ENCODE results near the gene HHIPL1. TPM values are rescaled to one million over a fixed set of nuclear protein-coding genes. Genes with fewer than 3 reads are reported as not detected.

Gene HHIPL1
- total RNA-seq, 4 donors from 2014 or later, result 2.2 to 4.7 (median 3.6) TPM

- no peak for TF ChIP-seq CTCF (IDR thresholded peaks at IDR 0.05)
- ATAC-seq (ENCODE audit: low FRiP score) (no peak), DNase-seq (ENCODE audit: low spot score) (no peak)
Observed at GRCh38 chr14:99671235-99672224, 26.6 kb downstream of the HHIPL1 start.

- no peak for TF ChIP-seq CTCF (IDR thresholded peaks at IDR 0.05)
- DNase-seq (ENCODE audit: low spot score) (no peak), ATAC-seq (ENCODE audit: low FRiP score) (no peak)
Observed at GRCh38 chr14:99672506-99673304, 27.8 kb downstream of the HHIPL1 start.

- ATAC-seq (ENCODE audit: low FRiP score) (no peak), DNase-seq (ENCODE audit: low spot score) (no peak)
- no peak for TF ChIP-seq CTCF (IDR thresholded peaks at IDR 0.05)
Observed at GRCh38 chr14:99673305-99674063, 28.6 kb downstream of the HHIPL1 start.

- no peak for ATAC-seq (ENCODE audit: low FRiP score)
- no peak for TF ChIP-seq CTCF (IDR thresholded peaks at IDR 0.05)
- DNase-seq (ENCODE audit: low spot score), result no peak
Observed at GRCh38 chr14:99674064-99674650, 29.2 kb downstream of the HHIPL1 start.

GRCh38 chr14:99674776-99675381 lies 29.9 kb downstream of the HHIPL1 start:
- ATAC-seq (ENCODE audit: low FRiP score), result no peak
- DNase-seq (ENCODE audit: low spot score), result no peak
- TF ChIP-seq CTCF (IDR thresholded peaks at IDR 0.05), result no peak

- TF ChIP-seq CTCF (IDR thresholded peaks at IDR 0.05), result no peak
- ATAC-seq (ENCODE audit: low FRiP score), result no peak
- DNase-seq (ENCODE audit: low spot score), result no peak
Observed at GRCh38 chr14:99675382-99675835, 30.5 kb downstream of the HHIPL1 start.
